H1 (cell line): Measurements from ENCODE around the gene FCN3. TPM values are rescaled to one million over a fixed set of nuclear protein-coding genes. Genes with fewer than 3 reads are reported as not detected.

ENCODE experiments used
- CHD7 ChIP-seq: fragments of 300-600 bp; sonication (generic); IDR thresholded peaks from 2 replicates; pipeline ENCODE4 v1.7.1; 2012; ENCODE audit warnings: low read length, moderate library complexity, mild to moderate bottlenecking, inconsistent platforms; ENCODE audit not compliant: insufficient replicate concordance
- SAP30 ChIP-seq: fragments of 300-600 bp; sonication (generic); IDR thresholded peaks from 2 replicates; pipeline ENCODE4 v1.7.1; 2012; ENCODE audit warnings: low read length, moderate library complexity, mild to moderate bottlenecking, inconsistent platforms; ENCODE audit not compliant: insufficient read depth, insufficient replicate concordance
- SRF ChIP-seq: IDR thresholded peaks from 2 replicates; pipeline ENCODE4 v1.6.1; 2011; ENCODE audit warnings: mild to moderate bottlenecking, low read depth, low read length, moderate library complexity
- TEAD4 ChIP-seq: IDR thresholded peaks from 2 replicates; pipeline ENCODE4 v1.6.1; 2012; ENCODE audit warnings: low read depth, low read length, inconsistent platforms, mixed read lengths
- polyA plus RNA-seq, 7 experiments: library from polyadenylated mRNA; depleted of rRNA in 3 of 7; stranded (reverse) in 5 of 7; unstranded in 2 of 7; fragments of >200 nt in 5 of 7; fragments of 200-250 nt in 2 of 7; gene quantifications; 1 replicate in 5 of 7; 2 replicates in 1 of 7; 4 replicates in 1 of 7; pipeline versions ENCODE4 v1.2.1 to v1.2.3, GENCODE V29; 2011 to 2013; ENCODE audit warnings: missing spikeins in 2 of 7, mixed read lengths in 2 of 7
- total RNA-seq: library from RNA; stranded (reverse); fragmentation: NEBNext Ultra II Directional; extraction: Animal tissue kit (Norgen Biotek cat#: 25700); gene quantifications from 2 replicates; pipeline ENCODE4 v1.2.1, GENCODE V29; 2021

Gene FCN3
- total and polyA plus RNA-seq, 2 of the 8 experiments (the other 6 are each of a cell fraction or from before 2014, with no cell fraction given) = 0.30 to 0.57 TPM

GRCh38 chr1:27346991-27347624 is 27.5 kb downstream of the FCN3 start (continued):
- TF ChIP-seq CHD7 (no peak), TEAD4 (no peak), SAP30 (no peak), SRF (no peak)
